Inflammatory macrophage treated with lipopolysaccharide for 4 hours (primary cell): ENCODE data around the gene LBHD1.

Experiments used
- DNase-seq: peaks from one replicate; pipeline ENCODE4 v3.0.0-alpha.2; 2020

The LBHD1 gene

DNA sequence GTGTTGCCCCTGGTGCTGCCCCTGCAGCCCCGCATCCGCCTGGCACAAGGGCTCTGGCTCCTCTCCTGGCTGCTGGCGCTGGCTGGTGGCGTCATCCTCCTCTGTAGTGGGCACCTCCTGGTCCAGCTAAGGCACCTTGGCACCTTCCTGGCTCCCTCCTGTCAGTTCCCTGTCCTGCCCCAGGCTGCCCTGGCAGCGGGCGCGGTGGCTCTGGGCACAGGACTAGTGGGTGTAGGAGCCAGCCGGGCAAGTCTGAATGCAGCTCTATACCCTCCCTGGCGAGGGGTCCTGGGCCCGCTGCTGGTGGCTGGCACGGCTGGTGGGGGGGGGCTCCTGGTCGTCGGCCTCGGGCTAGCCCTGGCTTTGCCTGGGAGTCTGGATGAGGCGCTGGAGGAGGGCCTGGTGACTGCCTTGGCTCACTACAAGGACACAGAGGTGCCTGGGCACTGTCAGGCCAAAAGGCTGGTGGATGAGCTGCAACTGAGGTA lies 58.7 kb downstream of the LBHD1 start:
- DNase-seq: no peak
